Gastrocnemius medialis (tissue), 4 donors: Measurements from ENCODE around the gene GPR141. TPM values are rescaled to one million over a fixed set of nuclear protein-coding genes. Genes with fewer than 3 reads are reported as not detected.
A peak's percentile ranks its signal among the peaks of the same experiment; 100 is the strongest.

Experiments used
- ATAC-seq, 2 donors: fragments of 150-250 bp; one replicate each; pipeline ENCODE4 v1.9.1; 2016
- DNase-seq, 2 donors: peaks; one replicate each; pipeline ENCODE4 v3.0.0-alpha.2; 2019
- H3K27ac ChIP-seq, 4 donors: fragments of 200-600 bp; sonication (generic); 1 replicate in 1 of 4; 2 replicates in 3 of 4; pipeline ENCODE4 v1.5.1; 2016 to 2018; ENCODE audit warnings: mild to moderate bottlenecking in 2 of 4, moderate library complexity in 1 of 4
- H3K27me3 ChIP-seq, 3 donors: fragments of 200-600 bp; sonication (generic) in 2 of 3; 1 replicate in 1 of 3; 2 replicates in 2 of 3; pipeline versions ENCODE4 v1.5.1 to v1.6.0; 2016 to 2019; ENCODE audit warnings: mild to moderate bottlenecking in 1 of 3, moderate library complexity in 1 of 3
- H3K36me3 ChIP-seq, 2 donors: fragments of 200-600 bp; sonication (generic) in 1 of 2; one replicate each; pipeline ENCODE4 v1.5.1; 2017 to 2018
- H3K4me1 ChIP-seq, 2 donors: fragments of 200-600 bp; sonication (generic) in 1 of 2; one replicate each; pipeline ENCODE4 v1.5.1; 2016 to 2017; ENCODE audit warnings: mild to moderate bottlenecking in 2 of 2
- H3K4me3 ChIP-seq, 4 donors: fragments of 200-600 bp; sonication (generic) in 3 of 4; 1 replicate in 1 of 4; 2 replicates in 3 of 4; pipeline ENCODE4 v1.5.1; 2016 to 2019; ENCODE audit warnings: mild to moderate bottlenecking in 2 of 4
- H3K9me3 ChIP-seq, 3 donors: fragments of 200-600 bp; sonication (generic) in 2 of 3; 1 replicate in 1 of 3; 2 replicates in 2 of 3; pipeline ENCODE4 v1.5.1; 2016 to 2019
- POLR2A ChIP-seq, 2 donors: fragments of 450-650 bp; IDR thresholded peaks; one replicate each; pipeline ENCODE4 v1.6.1; 2017; ENCODE audit warnings: antibody characterized with exemption in 2 of 2, mild to moderate bottlenecking in 2 of 2, moderate library complexity in 2 of 2
- in situ Hi-C, 4 donors: fragments of 200-750 bp; cut with MboI; loops; one replicate each; pipeline versions ENCODE4 v1.15.0 to v1.8.0; 2017; ENCODE audit warnings: low sequenced_read_pairs in 4 of 4
- intact Hi-C: fragments of 100-400 bp; cut with DNase I; formaldehyde crosslinking; loops from one replicate; pipeline ENCODE4 v1.15.1; 2023; ENCODE audit warnings: low total_unique reads
- total RNA-seq, 4 donors: library from RNA; depleted of rRNA; stranded (reverse); fragments of >200 nt; gene quantifications; one replicate each; pipeline versions ENCODE4 v1.1.0 to v1.2.3, GENCODE V29; 2016
- TF ChIP-seq, protein P1 (sequence below), 5 experiments: fragments of 450-650 bp in 3 of 5; fragments of 200-600 bp in 2 of 5; sonication (generic) in 2 of 5; IDR thresholded peaks in 4 of 5; conservative IDR thresholded peaks in 1 of 5; 1 replicate in 4 of 5; 2 replicates in 1 of 5; pipeline ENCODE4 v1.5.1; 2016 to 2019; ENCODE audit warnings: antibody characterized with exemption in 5 of 5, mild to moderate bottlenecking in 3 of 5, moderate library complexity in 3 of 5

Gene GPR141
- total RNA-seq, 4 donors from 2014 or later, result not detected

DNA sequence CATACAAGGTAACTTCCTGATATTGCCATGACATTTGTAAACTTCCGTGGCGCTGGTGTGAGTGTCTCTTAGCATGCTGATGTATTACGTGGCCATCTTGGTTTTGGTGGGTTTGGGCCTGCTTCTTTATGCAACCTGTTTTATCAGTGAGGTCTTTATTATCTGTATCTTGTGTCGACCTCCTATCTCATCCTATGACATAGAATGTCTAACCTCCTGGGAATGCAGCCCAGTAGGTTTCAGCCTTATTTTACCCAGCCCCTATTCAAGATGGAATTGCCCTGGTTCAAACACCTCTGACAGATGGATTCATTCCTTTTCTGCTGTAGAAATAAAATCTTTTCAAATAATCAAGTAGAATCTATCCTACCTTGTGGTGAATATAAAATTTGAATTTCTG is 23.0 kb upstream of the GPR141 start:
- in situ Hi-C loops, result no loop called here
- TF ChIP-seq, protein P1, sequence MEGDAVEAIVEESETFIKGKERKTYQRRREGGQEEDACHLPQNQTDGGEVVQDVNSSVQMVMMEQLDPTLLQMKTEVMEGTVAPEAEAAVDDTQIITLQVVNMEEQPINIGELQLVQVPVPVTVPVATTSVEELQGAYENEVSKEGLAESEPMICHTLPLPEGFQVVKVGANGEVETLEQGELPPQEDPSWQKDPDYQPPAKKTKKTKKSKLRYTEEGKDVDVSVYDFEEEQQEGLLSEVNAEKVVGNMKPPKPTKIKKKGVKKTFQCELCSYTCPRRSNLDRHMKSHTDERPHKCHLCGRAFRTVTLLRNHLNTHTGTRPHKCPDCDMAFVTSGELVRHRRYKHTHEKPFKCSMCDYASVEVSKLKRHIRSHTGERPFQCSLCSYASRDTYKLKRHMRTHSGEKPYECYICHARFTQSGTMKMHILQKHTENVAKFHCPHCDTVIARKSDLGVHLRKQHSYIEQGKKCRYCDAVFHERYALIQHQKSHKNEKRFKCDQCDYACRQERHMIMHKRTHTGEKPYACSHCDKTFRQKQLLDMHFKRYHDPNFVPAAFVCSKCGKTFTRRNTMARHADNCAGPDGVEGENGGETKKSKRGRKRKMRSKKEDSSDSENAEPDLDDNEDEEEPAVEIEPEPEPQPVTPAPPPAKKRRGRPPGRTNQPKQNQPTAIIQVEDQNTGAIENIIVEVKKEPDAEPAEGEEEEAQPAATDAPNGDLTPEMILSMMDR (IDR thresholded peaks at IDR 0.05 in 4 of 5, conservative IDR thresholded peaks at IDR 0.05 in 1 of 5), result no peak
- TF ChIP-seq POLR2A (IDR thresholded peaks at IDR 0.05), result no peak

DNA sequence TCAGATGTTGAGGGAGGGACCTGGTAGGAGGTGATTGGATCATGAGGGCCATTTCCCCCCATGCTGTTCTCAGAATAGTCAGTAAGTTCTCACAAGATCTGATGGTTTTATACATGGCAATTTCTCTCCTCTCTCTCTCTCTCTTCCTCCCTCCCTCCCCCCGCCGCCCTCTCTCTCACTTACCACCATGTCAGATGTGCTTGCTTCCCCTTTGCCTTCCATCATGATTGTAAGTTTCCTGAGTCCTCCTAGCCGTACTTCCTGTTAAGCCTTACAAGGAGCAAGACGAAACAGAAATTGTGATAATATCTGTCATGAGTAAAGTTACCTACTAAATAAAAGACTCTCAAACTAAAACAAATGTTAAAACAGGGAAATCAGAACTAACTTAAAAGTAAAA is 19.9 kb upstream of the GPR141 start:
- H3K4me3 ChIP-seq, result no peak overlapping the region
- in situ Hi-C loops, result no loop called here
- intact Hi-C loops, result no loop called here
- H3K27me3 ChIP-seq, result no peaks in the 10 kb centered on the region
- no peaks in the 10 kb centered on the region for H3K36me3 ChIP-seq
- TF ChIP-seq, protein P1 (IDR thresholded peaks at IDR 0.05 in 4 of 5, conservative IDR thresholded peaks at IDR 0.05 in 1 of 5), result no peak
- no peak for TF ChIP-seq POLR2A (IDR thresholded peaks at IDR 0.05)
- ATAC-seq (no peak), DNase-seq (peak in 1 of 2 donors; percentile 25)
- no peak overlapping the region for H3K27ac ChIP-seq
- H3K9me3 ChIP-seq, result no peaks in the 10 kb centered on the region
- H3K4me1 ChIP-seq, result no peaks in the 10 kb centered on the region

More for the DNA sequence above, 23.0 kb upstream of the GPR141 start:
- intact Hi-C loops, result no loop called here
- Histone ChIP-seq H3K4me1 (no peaks in the 10 kb centered on the region), H3K27me3 (no peaks in the 10 kb centered on the region), H3K36me3 (no peaks in the 10 kb centered on the region), H3K27ac (no peak overlapping the region), H3K4me3 (no peak overlapping the region), H3K9me3 (no peaks in the 10 kb centered on the region)
- ATAC-seq (no peak), DNase-seq (no peak)

DNA sequence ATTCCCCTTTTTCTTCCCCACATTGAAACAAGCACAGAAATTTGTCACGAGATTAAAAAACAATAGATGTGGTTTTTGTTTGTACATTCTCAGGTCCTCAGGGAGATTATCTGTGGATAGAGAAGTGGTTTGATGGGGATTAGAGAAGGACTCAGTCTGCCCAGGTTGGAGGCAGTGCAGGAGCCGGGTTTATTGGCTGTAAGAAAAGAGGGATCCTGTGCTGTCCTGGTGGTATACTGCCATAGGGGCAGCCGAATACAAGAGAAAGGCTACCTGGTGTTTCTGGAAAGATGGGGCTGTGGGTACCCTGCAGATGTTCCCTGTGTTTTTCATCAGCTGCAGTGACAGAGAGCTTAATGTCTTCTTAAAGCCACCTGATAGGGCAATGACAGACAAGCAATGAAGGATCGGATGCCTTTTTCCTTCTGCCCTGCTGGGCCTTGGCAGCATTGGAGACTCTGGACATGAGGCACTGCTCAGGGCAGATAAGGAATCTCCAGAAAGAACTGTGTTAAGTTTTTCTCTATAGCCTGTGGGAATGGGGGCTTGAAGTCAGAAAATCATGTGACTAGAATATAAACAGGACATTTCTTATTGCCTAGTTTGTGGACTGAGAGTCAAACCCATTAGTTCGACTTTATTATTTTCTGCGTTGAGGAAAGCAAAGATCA is 18.1 kb upstream of the GPR141 start:
- H3K9me3 ChIP-seq, result no peaks in the 10 kb centered on the region
- DNase-seq, result no peak
- no peaks in the 10 kb centered on the region for H3K36me3 ChIP-seq
- no peak for ATAC-seq
- no peak overlapping the region for H3K27ac ChIP-seq
- in situ Hi-C loops, result no loop called here
- intact Hi-C loops, result no loop called here
- no peak for TF ChIP-seq POLR2A (IDR thresholded peaks at IDR 0.05)
- TF ChIP-seq, protein P1 (IDR thresholded peaks at IDR 0.05 in 4 of 5, conservative IDR thresholded peaks at IDR 0.05 in 1 of 5), result no peak
- no peaks in the 10 kb centered on the region for H3K27me3 ChIP-seq
- H3K4me3 ChIP-seq, result no peak overlapping the region
- no peaks in the 10 kb centered on the region for H3K4me1 ChIP-seq

DNA sequence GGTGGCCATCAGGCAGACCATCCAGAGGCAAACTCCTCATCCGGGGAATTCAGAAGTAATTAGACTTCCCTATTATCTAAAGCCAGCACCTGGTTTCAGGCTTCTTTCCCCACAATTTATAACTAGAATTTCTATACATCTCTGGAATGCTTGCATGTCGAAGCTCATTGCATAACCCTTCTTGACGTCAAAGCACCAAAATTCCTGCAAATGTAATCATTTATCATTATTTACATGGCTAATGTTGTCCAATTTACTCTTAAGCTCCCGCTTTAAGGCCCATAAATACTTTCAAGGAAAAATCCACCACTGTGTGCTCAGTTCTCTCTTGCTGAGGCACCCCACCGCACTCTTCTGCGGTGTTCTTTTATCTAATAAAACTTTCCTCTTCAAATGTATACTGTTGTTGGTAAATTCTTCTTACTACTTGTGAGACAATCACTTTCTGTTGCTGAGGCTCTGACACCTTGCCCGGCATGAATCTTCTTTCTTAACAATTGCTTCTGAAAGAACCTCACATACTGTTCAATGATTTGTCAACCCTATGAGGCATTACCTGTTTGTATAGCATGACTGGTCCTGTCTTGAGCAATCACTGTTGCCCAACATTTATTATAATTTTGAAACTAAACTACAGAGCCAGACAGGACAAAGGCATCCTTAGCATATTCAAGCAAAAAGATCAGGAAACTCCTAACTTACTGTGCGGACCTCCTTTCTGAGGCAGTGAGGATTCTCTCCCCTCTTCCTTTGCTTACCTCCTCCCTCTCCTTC is 17.4 kb upstream of the GPR141 start:
- H3K27ac ChIP-seq, result no peak overlapping the region
- intact Hi-C loops, result no loop called here
- no peak overlapping the region for H3K4me3 ChIP-seq
- DNase-seq, result no peak
- ATAC-seq, result no peak
- in situ Hi-C loops, result no loop called here
- no peaks in the 10 kb centered on the region for H3K36me3 ChIP-seq
- no peak for TF ChIP-seq POLR2A (IDR thresholded peaks at IDR 0.05)
- TF ChIP-seq, protein P1 (IDR thresholded peaks at IDR 0.05 in 4 of 5, conservative IDR thresholded peaks at IDR 0.05 in 1 of 5), result no peak
- H3K27me3 ChIP-seq, result no peaks in the 10 kb centered on the region
- no peaks in the 10 kb centered on the region for H3K9me3 ChIP-seq
- H3K4me1 ChIP-seq, result no peaks in the 10 kb centered on the region
